GM12878 (cell line): ENCODE data around the gene IGSF6. TPM values are rescaled to one million over a fixed set of nuclear protein-coding genes. Genes with fewer than 3 reads are reported as not detected.

Experiments used
- ATAC-seq: fragments of 200-7000 bp; cut with Tn5 transposase; 3 replicates; pipeline ENCODE4 v1.9.1; 2020; ENCODE audit warnings: mild to moderate bottlenecking, moderate library complexity
- BruUV-seq: library from RNA; stranded (reverse); fragments of 400-500 nt; replicated peaks from 2 replicates; lab custom pipeline; 2021; lab: Mats Ljungman, UMichigan
- CTCF ChIA-PET: fragments of 300-600 bp; sonication (Branson Sonifier 250); formaldehyde crosslinking; extraction: SDS; loops from one replicate; lab custom pipeline; 2021; ENCODE audit warnings: inconsistent platforms; lab: Yijun Ruan, JAX
- POLR2A ChIA-PET: fragments of 350-600 bp; formaldehyde crosslinking; extraction: SDS; loops from one replicate; lab custom pipeline; 2021; ENCODE audit warnings: inconsistent platforms; lab: Charles Lee
- RAD21 ChIA-PET: fragments of 300-600 bp; sonication (Branson Sonifier 250); formaldehyde crosslinking; loops from one replicate; lab custom pipeline; 2023; ENCODE audit warnings: antibody characterized with exemption; ENCODE audit not compliant: unreplicated experiment; lab: Charles Lee
- SMC1A ChIA-PET: fragments of 300-600 bp; sonication (Branson Sonifier 250); formaldehyde crosslinking; loops from one replicate; lab custom pipeline; 2023; ENCODE audit not compliant: unreplicated experiment, uncharacterized antibody; lab: Charles Lee
- DNase-seq: peaks from one replicate; pipeline ENCODE4 v3.0.0-alpha.2; 2011; ENCODE audit warnings: low read depth, low spot score
- FAIRE-seq: peaks from 3 replicates; lab custom pipeline; 2011; peaks lifted over from hg19 to GRCh38; lab: Jason Lieb, UNC
- H2AFZ ChIP-seq: 2 replicates; pipeline ENCODE4 v1.6.0; 2011; ENCODE audit warnings: low read depth, low read length, control low read depth; ENCODE audit not compliant: control insufficient read depth
- H3K27ac ChIP-seq: 2 replicates; pipeline ENCODE4 v1.5.1; 2011; ENCODE audit warnings: control low read depth; ENCODE audit not compliant: control insufficient read depth, insufficient read depth
- H3K27me3 ChIP-seq, 2 experiments: replicated peaks in 1 of 2; 2 replicates each; pipeline versions ENCODE4 v1.6.0 to v1.6.1; 2011; ENCODE audit warnings: low read length in 1 of 2; ENCODE audit not compliant: control insufficient read depth in 2 of 2, insufficient read depth in 2 of 2
- H3K36me3 ChIP-seq, 2 experiments: 2 replicates each; pipeline ENCODE4 v1.5.1; 2011; ENCODE audit warnings: low read length in 1 of 2; ENCODE audit not compliant: control insufficient read depth in 2 of 2, insufficient read depth in 2 of 2
- H3K4me1 ChIP-seq: 2 replicates; pipeline ENCODE4 v1.6.1; 2011; ENCODE audit warnings: mild to moderate bottlenecking, low read length, moderate library complexity, mixed read lengths; ENCODE audit not compliant: control insufficient read depth, insufficient read depth
- H3K4me2 ChIP-seq: 2 replicates; pipeline ENCODE4 v1.6.0; 2011; ENCODE audit warnings: control low read depth; ENCODE audit not compliant: control insufficient read depth, insufficient read depth
- H3K4me3 ChIP-seq: fragments of 200-600 bp; sonication (generic); 2 replicates; pipeline ENCODE4 v1.5.1; 2016
- H3K79me2 ChIP-seq: 2 replicates; pipeline ENCODE4 v1.6.0; 2011; ENCODE audit warnings: low read length; ENCODE audit not compliant: control insufficient read depth, insufficient read depth
- H3K9ac ChIP-seq: 2 replicates; pipeline ENCODE4 v1.8.0; 2011; ENCODE audit warnings: low read length, control low read depth, mixed read lengths; ENCODE audit not compliant: control insufficient read depth, insufficient read depth
- H3K9me3 ChIP-seq: replicated peaks from 3 replicates; pipeline ENCODE4 v1.5.1; 2011; ENCODE audit warnings: mild to moderate bottlenecking, low read length; ENCODE audit not compliant: control insufficient read depth, insufficient read depth
- H4K20me1 ChIP-seq: 2 replicates; pipeline ENCODE4 v1.6.0; 2011; ENCODE audit not compliant: control insufficient read depth, insufficient read depth
- DPF2 ChIP-seq: fragments of 450-650 bp; IDR thresholded peaks from 2 replicates; pipeline ENCODE4 v1.6.1; 2017; ENCODE audit warnings: mild to moderate bottlenecking
- NR2F1 ChIP-seq: fragments of 450-650 bp; conservative IDR thresholded peaks from 2 replicates; pipeline ENCODE4 v1.6.1; 2017; ENCODE audit warnings: mild to moderate bottlenecking
- RAD21 ChIP-seq: IDR thresholded peaks from 2 replicates; pipeline ENCODE4 v1.6.1; 2011; ENCODE audit warnings: mild to moderate bottlenecking, low read depth, low read length, moderate library complexity; ENCODE audit not compliant: insufficient read depth
- WGBS: methylation state at CpG from one replicate; pipeline ENCODE4 v1.1.6; 2016; ENCODE audit warnings: low lambda C conversion rate; ENCODE audit not compliant: insufficient replicate concordance, insufficient coverage; ENCODE audit errors: missing lambda C conversion rate; 5-methylcytosine and 5-hydroxymethylcytosine counted together
- in situ Hi-C: fragments of 300-500 bp; cut with MboI; formaldehyde crosslinking; loops from 9 replicates; pipeline ENCODE4 v1.14.3; 2018; ENCODE audit warnings: mixed read lengths
- intact Hi-C: fragments of 100-400 bp; cut with micrococcal nuclease; formaldehyde crosslinking; loops from one replicate; pipeline ENCODE4 v1.14.2; 2022; ENCODE audit not compliant: unreplicated experiment
- polyA plus RNA-seq, 11 experiments: library from polyadenylated mRNA; depleted of rRNA in 4 of 11; unstranded in 6 of 11; stranded (reverse) in 5 of 11; fragments of >200 nt; fragmentation: Nextera tagmentation in 4 of 11; fragmentation: Illumina TruSeq in 1 of 11; extraction: Ambion mirVana in 4 of 11; extraction: Trizol in 1 of 11; gene quantifications; 1 replicate in 1 of 11; 2 replicates in 10 of 11; pipeline versions ENCODE4 v1.2.1 to v1.2.3, GENCODE V29; 2011 to 2016; ENCODE audit warnings: inconsistent platforms in 2 of 11, missing spikeins in 2 of 11, low read depth in 1 of 11
- total RNA-seq, 4 experiments: library from RNA; depleted of rRNA in 3 of 4; stranded (reverse); fragments of >200 nt in 3 of 4; fragmentation: Illumina TruSeq in 1 of 4; extraction: Trizol in 1 of 4; gene quantifications; 2 replicates each; pipeline versions ENCODE4 v1.2.1 to v1.2.3, GENCODE V29; 2013 to 2021
- TF ChIP-seq, protein P1 (sequence below), 3 experiments: IDR thresholded peaks in 2 of 3; conservative IDR thresholded peaks in 1 of 3; 2 replicates each; pipeline ENCODE4 v1.5.1; 2011; ENCODE audit warnings: low read depth in 3 of 3, low read length in 3 of 3, mild to moderate bottlenecking in 3 of 3, control low read depth in 2 of 3, moderate library complexity in 2 of 3, inconsistent platforms in 1 of 3, mixed read lengths in 1 of 3; ENCODE audit not compliant: control insufficient read depth in 2 of 3, insufficient read depth in 1 of 3; ENCODE audit errors: extremely low read depth in 1 of 3
- TF ChIP-seq, protein P2 (sequence below): fragments of 450-650 bp; IDR thresholded peaks from 2 replicates; pipeline ENCODE4 v1.6.1; 2018; ENCODE audit warnings: borderline replicate concordance, mild to moderate bottlenecking; ENCODE audit not compliant: partially characterized antibody

IGSF6 gene
- total and polyA plus RNA-seq, 10 of the 15 experiments (the other 5 are each of a cell fraction or from before 2014, with no cell fraction given) = 0.32 to 1.2 (median 0.72) TPM

DNA sequence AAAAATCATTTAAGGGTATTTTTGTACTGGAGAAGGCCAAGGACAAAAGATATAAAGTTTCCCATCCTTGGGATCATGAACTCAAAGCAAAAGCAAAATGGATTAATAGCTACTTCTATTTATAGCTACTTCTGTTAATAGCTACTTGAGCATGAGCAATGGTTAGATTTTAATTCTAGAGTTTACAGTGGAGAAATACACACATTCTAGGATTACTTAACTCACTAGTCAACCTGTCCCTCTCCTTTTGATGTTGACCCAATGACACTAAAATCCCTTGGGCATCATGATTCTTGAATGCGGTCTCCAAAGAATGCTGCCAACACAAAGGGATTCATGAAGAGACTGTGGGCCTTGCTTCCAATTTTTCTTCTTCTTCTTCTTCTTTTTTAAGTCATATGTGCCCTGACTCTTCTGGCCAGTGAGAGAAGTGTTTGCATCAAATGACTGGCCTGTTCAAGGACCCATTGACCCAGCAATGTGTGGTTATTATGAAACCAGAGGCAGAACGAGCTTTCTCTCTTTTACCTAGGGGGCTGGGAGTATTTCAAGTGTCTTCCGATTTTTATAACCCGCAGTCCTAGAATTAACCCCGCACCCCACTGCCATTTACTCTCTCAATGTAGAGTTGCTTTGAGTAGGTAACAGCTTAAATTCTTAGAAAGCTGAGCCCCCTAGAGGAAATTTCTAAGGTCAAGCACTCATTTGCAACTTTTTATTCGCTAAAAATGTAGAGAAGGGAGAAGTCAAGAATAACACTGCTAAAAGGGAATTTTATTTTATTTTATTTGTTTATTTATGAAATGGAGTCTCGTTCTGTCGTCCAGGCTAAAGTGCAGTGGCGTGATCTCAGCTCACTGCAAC is 46.0 kb upstream of the IGSF6 start:
- TF ChIP-seq, protein P1, sequence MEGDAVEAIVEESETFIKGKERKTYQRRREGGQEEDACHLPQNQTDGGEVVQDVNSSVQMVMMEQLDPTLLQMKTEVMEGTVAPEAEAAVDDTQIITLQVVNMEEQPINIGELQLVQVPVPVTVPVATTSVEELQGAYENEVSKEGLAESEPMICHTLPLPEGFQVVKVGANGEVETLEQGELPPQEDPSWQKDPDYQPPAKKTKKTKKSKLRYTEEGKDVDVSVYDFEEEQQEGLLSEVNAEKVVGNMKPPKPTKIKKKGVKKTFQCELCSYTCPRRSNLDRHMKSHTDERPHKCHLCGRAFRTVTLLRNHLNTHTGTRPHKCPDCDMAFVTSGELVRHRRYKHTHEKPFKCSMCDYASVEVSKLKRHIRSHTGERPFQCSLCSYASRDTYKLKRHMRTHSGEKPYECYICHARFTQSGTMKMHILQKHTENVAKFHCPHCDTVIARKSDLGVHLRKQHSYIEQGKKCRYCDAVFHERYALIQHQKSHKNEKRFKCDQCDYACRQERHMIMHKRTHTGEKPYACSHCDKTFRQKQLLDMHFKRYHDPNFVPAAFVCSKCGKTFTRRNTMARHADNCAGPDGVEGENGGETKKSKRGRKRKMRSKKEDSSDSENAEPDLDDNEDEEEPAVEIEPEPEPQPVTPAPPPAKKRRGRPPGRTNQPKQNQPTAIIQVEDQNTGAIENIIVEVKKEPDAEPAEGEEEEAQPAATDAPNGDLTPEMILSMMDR (IDR thresholded peaks at IDR 0.05 in 2 of 3, conservative IDR thresholded peaks at IDR 0.05 in 1 of 3; ENCODE audit: control insufficient read depth in 2 of 3, extremely low read depth in 1 of 3, insufficient read depth in 1 of 3, low read depth in 3 of 3, low read length in 3 of 3) = peak in 1 of 3 experiments; percentile 17; a peak in 1 of 6 replicates
- peak; percentile 23; the same call in 1 of the 2 replicates for TF ChIP-seq RAD21
- no peak for TF ChIP-seq DPF2
- TF ChIP-seq, protein P2, sequence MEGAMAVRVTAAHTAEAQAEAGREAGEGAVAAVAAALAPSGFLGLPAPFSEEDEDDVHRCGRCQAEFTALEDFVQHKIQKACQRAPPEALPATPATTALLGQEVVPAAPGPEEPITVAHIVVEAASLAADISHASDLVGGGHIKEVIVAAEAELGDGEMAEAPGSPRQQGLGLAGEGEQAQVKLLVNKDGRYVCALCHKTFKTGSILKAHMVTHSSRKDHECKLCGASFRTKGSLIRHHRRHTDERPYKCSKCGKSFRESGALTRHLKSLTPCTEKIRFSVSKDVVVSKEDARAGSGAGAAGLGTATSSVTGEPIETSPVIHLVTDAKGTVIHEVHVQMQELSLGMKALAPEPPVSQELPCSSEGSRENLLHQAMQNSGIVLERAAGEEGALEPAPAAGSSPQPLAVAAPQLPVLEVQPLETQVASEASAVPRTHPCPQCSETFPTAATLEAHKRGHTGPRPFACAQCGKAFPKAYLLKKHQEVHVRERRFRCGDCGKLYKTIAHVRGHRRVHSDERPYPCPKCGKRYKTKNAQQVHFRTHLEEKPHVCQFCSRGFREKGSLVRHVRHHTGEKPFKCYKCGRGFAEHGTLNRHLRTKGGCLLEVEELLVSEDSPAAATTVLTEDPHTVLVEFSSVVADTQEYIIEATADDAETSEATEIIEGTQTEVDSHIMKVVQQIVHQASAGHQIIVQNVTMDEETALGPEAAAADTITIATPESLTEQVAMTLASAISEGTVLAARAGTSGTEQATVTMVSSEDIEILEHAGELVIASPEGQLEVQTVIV = no peak
- no peak for TF ChIP-seq NR2F1
- no peak overlapping the region for H3K27ac ChIP-seq
- no TSS peak for BruUV-seq
- no peak overlapping the region for H2AFZ ChIP-seq
- SMC1A ChIA-PET = interaction anchor here (0.5 to 1.9 kb wide), 8 partner anchors 10 to 1000 kb away, joined by 3 to 14 read pairs (median 4); partner anchors contain the start of gene OTOA
- RAD21 ChIA-PET = interaction anchor here (0.8 to 1.5 kb wide), 5 partner anchors 22 to 114 kb away, joined by 3 to 4 read pairs (median 4); no protein-coding TSS in a partner anchor
- ATAC-seq (peak; percentile 30; the same call in 2 of the 3 replicates), FAIRE-seq (no peak), DNase-seq (no peak)
- H3K4me1 ChIP-seq = peaks cover 3% of the 10 kb centered on the region; the same call in 1 of the 2 replicates
- WGBS = 17% methylated on average over 9 of the region's 9 CpGs
- no peaks in the 10 kb centered on the region; the same call in 2 of the 3 replicates for H3K9me3 ChIP-seq
- CTCF ChIA-PET = interaction anchor here (0.5 to 5.3 kb wide), 13 partner anchors 9 to 977 kb away, joined by 3 to 39 read pairs (median 3); no protein-coding TSS in a partner anchor
- no peak overlapping the region for H3K4me3 ChIP-seq
- H3K9ac ChIP-seq = no peak overlapping the region
- no peaks in the 10 kb centered on the region for H4K20me1 ChIP-seq
- in situ Hi-C loops = no loop called here
- no peaks in the 10 kb centered on the region for H3K79me2 ChIP-seq
- no peaks in the 10 kb centered on the region; a peak in 2 of 4 replicates for H3K27me3 ChIP-seq
- POLR2A ChIA-PET = no interaction called here
- intact Hi-C loops = no loop called here
- no peak overlapping the region for H3K4me2 ChIP-seq
- H3K36me3 ChIP-seq = no peaks in the 10 kb centered on the region
